Calu3 (cell line): ENCODE data around the gene BNIPL. TPM values are rescaled to one million over a fixed set of nuclear protein-coding genes. Genes with fewer than 3 reads are reported as not detected.

Source experiments
- BruUV-seq: library from RNA; stranded (reverse); fragments of 400-500 nt; replicated peaks from 2 replicates; lab custom pipeline; 2021; lab: Mats Ljungman, UMichigan
- CTCF ChIA-PET: fragments of 300-600 bp; sonication (Branson Sonifier 250); formaldehyde crosslinking; loops from one replicate; lab custom pipeline; 2022; ENCODE audit warnings: antibody characterized with exemption; lab: Charles Lee
- DNase-seq: peaks from one replicate; pipeline ENCODE4 v3.0.0; 2022
- H3K27ac Mint-ChIP-seq: one replicate; pipeline ENCODE4 v1.8.0; 2022; ENCODE audit warnings: mixed read lengths; ENCODE audit not compliant: unreplicated experiment
- H3K27me3 Mint-ChIP-seq: one replicate; pipeline ENCODE4 v1.8.0; 2022; ENCODE audit warnings: mixed read lengths; ENCODE audit not compliant: unreplicated experiment
- H3K36me3 Mint-ChIP-seq: one replicate; pipeline ENCODE4 v1.8.0; 2022; ENCODE audit warnings: mild to moderate bottlenecking, moderate library complexity, mixed read lengths; ENCODE audit not compliant: insufficient read depth, unreplicated experiment
- H3K4me1 Mint-ChIP-seq: one replicate; pipeline ENCODE4 v1.8.0; 2022; ENCODE audit warnings: mild to moderate bottlenecking, low read depth, mixed read lengths; ENCODE audit not compliant: unreplicated experiment
- H3K4me3 Mint-ChIP-seq: one replicate; pipeline ENCODE4 v1.8.0; 2022; ENCODE audit warnings: mild to moderate bottlenecking, low read depth, moderate library complexity, mixed read lengths; ENCODE audit not compliant: unreplicated experiment
- H3K9me3 Mint-ChIP-seq: one replicate; pipeline ENCODE4 v1.8.0; 2022; ENCODE audit warnings: low read depth, mixed read lengths; ENCODE audit not compliant: unreplicated experiment
- intact Hi-C: fragments of 100-400 bp; cut with micrococcal nuclease; formaldehyde crosslinking; loops from one replicate; pipeline ENCODE4 v1.10.0; 2022; ENCODE audit not compliant: unreplicated experiment
- total RNA-seq: library from RNA; stranded (reverse); gene quantifications from 2 replicates; pipeline ENCODE4 v1.2.3, GENCODE V29; 2022
- TF ChIP-seq, protein P1 (sequence below): fragments of 200-600 bp; IDR thresholded peaks from one replicate; pipeline ENCODE4 v1.8.0; 2022; ENCODE audit warnings: antibody characterized with exemption; ENCODE audit not compliant: unreplicated experiment

Gene BNIPL
- total RNA-seq, 1 experiment from 2014 or later = 2.4 TPM

DNA sequence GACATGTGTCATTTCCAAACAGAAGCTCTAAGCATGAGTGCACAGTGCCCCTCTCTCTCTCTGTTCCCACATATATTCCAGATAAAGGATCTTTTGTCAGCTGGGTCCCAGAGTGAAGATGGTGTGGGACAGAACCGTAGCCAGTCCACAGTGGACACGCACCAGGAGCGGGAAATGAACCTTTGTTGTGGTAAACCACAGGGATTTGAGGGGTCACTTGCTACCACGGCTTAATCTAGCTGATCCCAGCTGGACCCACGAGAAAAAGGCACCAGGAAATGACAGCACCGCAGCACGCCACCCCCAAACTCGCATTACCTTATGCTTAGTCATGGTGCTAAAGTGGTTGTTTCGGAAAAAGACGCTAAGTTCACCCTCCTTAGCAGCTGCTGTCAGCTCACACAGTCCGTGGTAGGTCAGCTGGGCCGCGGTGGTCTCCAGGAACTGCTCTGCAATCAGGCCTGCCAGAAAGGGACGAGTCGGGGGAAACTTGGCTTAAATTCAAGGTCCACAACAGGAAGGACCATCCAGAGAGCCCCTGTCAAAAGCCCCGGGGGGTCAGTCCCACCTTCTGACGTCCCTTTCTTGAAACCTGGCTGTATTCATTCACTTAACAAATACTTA is 37.2 kb upstream of the BNIPL start:
- no peak for DNase-seq
- no peak overlapping the region for H3K27ac Mint-ChIP-seq
- intact Hi-C loops = no loop called here
- no peaks in the 10 kb centered on the region for H3K27me3 Mint-ChIP-seq
- H3K36me3 Mint-ChIP-seq = peaks cover 17% of the 10 kb centered on the region
- no TSS peak for BruUV-seq
- H3K4me3 Mint-ChIP-seq = no peak overlapping the region
- H3K9me3 Mint-ChIP-seq = no peaks in the 10 kb centered on the region
- CTCF ChIA-PET = no interaction called here
- TF ChIP-seq, protein P1, sequence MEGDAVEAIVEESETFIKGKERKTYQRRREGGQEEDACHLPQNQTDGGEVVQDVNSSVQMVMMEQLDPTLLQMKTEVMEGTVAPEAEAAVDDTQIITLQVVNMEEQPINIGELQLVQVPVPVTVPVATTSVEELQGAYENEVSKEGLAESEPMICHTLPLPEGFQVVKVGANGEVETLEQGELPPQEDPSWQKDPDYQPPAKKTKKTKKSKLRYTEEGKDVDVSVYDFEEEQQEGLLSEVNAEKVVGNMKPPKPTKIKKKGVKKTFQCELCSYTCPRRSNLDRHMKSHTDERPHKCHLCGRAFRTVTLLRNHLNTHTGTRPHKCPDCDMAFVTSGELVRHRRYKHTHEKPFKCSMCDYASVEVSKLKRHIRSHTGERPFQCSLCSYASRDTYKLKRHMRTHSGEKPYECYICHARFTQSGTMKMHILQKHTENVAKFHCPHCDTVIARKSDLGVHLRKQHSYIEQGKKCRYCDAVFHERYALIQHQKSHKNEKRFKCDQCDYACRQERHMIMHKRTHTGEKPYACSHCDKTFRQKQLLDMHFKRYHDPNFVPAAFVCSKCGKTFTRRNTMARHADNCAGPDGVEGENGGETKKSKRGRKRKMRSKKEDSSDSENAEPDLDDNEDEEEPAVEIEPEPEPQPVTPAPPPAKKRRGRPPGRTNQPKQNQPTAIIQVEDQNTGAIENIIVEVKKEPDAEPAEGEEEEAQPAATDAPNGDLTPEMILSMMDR = no peak
- no peaks in the 10 kb centered on the region for H3K4me1 Mint-ChIP-seq

DNA sequence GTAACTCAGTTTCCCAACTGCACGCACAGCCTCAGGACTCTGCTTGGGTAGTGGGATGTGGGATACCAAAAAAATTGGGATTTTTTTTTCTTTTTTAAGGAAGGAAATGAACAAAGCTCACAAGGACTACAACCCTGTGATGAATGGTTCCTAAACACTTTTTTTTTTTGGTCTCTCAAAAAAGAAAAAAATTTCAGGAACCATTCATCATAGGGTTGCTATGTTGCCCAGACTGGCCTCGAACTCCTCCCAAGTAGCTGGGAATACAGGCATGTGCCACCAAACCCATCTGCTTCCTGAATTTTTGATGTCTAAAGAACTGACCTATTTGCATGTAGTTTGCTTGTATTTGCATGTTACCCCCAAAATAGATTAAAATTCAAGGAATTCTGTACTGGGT is 36.5 kb upstream of the BNIPL start:
- Mint-ChIP-seq H3K36me3 (peaks cover 11% of the 10 kb centered on the region), H3K4me1 (no peaks in the 10 kb centered on the region), H3K27me3 (no peaks in the 10 kb centered on the region), H3K27ac (no peak overlapping the region), H3K9me3 (no peaks in the 10 kb centered on the region), H3K4me3 (no peak overlapping the region)
- TF ChIP-seq, protein P1 = no peak
- no peak for DNase-seq
- intact Hi-C loops = no loop called here
- CTCF ChIA-PET = no interaction called here
- no TSS peak for BruUV-seq

DNA sequence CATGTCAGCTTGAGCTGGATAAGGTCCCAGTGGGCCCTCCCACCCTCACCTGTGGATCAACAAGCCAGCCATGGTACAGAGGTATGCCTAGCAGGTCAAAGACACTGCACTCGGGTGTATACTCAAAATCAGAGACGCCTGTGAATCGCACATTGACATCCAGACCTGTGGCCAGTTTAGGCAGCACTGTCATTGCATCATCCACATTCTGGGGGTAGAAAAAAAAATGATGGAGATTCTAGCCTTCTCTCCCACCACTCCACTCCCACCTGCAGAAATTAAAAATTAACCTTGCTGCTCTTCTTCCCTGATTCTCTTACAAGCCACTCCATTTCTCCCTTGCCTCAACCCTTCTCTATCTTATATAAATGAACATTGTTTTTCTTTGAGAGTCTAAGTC is 36.0 kb upstream of the BNIPL start:
- H3K27ac Mint-ChIP-seq = no peak overlapping the region
- BruUV-seq = no TSS peak
- H3K9me3 Mint-ChIP-seq = no peaks in the 10 kb centered on the region
- H3K27me3 Mint-ChIP-seq = no peaks in the 10 kb centered on the region
- intact Hi-C loops = no loop called here
- CTCF ChIA-PET = interaction anchor here (0.6 kb wide), 1 partner anchor 338 kb away, joined by 3 read pairs; no protein-coding TSS in a partner anchor
- DNase-seq = no peak
- H3K36me3 Mint-ChIP-seq = peaks cover 13% of the 10 kb centered on the region
- H3K4me3 Mint-ChIP-seq = no peak overlapping the region
- H3K4me1 Mint-ChIP-seq = peaks cover under 1% of the 10 kb centered on the region
- TF ChIP-seq, protein P1 = no peak

DNA sequence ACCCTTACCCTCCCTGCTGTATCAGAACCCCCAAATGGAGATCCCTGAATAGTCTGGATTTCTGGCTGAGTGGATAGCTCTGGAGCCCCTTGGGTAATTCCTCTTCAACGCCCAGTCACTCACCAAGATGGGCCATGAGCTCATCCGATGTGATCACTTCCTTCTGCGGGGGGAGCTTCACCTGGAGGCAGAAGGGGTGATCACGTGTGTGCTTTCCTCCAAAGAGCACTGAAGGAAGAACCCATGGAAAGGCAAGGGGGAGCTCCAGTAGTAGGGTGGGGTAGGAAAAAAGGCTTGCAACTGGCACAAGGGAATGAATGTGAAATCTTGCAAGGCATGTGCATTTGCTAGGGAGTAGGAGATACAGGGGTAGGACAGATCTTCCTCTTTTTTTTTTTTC is 34.8 kb upstream of the BNIPL start:
- TF ChIP-seq, protein P1 = no peak
- CTCF ChIA-PET = interaction anchor here (0.6 kb wide), 1 partner anchor 67 kb away, joined by 4 read pairs; no protein-coding TSS in a partner anchor
- Mint-ChIP-seq H3K9me3 (no peaks in the 10 kb centered on the region), H3K4me3 (no peak overlapping the region), H3K27me3 (no peaks in the 10 kb centered on the region), H3K27ac (no peak overlapping the region), H3K4me1 (peaks cover 13% of the 10 kb centered on the region), H3K36me3 (peaks cover 13% of the 10 kb centered on the region)
- no peak for DNase-seq
- BruUV-seq = no TSS peak
- intact Hi-C loops = no loop called here
